ENCODE results near the gene PARVB.

The PARVB gene

DNA sequence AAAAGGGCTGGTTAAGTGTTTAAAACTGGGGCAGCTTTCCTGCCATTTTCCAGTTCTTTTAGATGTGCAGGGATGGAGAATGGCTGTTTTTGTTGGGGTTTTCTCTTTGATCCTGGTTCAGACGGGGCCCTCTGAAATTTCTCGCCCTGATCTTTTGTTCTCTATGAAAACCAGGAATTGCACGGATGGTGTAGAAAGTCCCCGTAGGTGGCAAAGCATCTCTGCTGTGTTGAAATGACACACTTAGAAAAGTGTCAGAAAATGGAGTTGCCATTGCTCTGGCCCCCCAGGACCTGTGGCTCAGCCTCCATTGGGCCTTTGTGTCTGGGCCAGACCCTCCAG lies 63.0 kb downstream of the PARVB start:
- DNase-seq (ENCODE audit: low read depth in 2 of 2) = no peak

DNA sequence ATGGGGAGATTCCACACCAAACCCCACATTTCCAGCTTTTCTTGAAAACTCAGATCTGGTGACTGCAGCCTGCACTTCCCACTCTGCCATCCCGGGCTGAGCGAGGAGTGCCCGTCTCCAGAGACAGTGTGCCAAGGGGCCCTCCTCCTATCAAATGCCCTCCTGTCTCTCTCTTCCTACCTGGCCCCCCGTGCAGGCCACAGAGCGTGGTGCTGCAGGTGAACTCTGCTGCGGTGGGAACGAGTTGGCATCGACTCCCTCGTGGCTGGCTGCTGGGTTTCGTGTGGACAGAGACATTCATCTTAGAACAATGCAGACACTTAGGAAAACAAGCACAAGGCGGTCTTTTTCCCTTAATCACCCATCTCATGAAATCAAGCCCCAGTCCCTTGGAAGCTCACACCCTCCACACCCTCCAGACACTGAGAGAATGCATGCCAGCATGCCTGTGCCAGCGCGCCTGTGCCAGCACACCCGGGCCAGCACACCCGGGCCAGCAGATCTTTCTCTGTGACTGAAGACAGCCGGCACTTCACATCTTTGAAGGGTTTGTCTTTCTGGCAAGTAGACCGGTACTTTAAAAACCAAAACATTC lies 65.0 kb downstream of the PARVB start:
- DNase-seq (ENCODE audit: low read depth in 2 of 2) = no peak

DNA sequence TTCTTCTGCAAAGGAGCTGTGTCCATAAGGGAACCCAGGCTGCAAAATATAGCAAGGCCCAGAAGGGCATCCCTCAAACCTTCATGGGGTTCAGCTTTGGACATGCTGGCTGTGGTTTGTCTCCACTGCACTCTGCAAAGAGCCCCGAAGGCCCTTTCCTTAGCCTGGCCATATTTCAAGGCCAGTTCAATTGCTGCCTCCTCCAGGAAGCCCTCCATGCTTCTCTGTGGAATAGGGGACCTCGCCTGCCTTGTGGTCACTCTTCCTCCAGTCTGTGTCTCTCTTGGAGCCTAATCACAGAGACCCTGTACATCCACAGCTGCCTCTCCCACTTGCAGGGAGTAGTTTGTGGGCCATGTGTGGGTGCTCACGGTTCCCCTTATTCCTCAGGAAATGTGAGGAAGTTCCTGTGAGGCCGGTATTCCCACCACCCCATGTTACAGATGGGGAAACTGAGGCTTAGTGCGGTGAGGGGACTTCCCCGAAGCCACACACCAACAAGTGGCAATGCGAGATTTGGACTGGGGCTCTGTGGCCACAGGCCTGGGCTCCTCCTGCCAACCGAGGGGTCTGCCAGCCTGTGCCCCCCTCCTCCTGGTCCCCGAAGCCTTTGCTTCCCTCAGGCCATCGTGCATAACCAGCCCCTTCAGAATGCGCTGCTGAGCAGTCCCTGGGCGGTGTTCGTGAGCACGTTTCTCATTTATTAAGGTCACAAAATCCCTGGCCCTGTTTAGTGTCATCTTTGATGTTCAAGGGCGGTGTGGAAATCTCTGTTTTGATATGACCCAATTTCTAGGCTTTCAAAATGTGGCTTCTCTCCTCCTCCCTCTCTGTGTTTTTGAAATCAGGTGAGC lies 65.8 kb downstream of the PARVB start:
- no peak for DNase-seq (ENCODE audit: low read depth in 2 of 2)

DNA sequence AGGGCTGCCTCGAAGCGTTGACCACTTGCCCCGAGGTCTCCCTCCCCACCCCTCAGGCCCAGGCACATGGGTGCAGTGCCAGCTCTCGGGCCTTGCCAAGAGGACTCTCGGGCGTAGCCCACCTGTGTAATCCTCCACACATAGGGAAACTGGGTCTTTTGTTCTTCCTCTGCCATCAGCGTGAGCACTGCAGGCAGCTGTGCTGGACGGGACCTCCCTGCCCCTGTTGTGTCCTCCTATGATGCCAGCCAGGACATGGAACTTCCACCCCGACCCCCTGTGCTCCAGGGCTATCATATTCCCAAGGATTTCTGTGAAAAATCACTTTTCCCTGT lies 66.4 kb downstream of the PARVB start:
- DNase-seq (ENCODE audit: low read depth in 2 of 2) = no peak

DNA sequence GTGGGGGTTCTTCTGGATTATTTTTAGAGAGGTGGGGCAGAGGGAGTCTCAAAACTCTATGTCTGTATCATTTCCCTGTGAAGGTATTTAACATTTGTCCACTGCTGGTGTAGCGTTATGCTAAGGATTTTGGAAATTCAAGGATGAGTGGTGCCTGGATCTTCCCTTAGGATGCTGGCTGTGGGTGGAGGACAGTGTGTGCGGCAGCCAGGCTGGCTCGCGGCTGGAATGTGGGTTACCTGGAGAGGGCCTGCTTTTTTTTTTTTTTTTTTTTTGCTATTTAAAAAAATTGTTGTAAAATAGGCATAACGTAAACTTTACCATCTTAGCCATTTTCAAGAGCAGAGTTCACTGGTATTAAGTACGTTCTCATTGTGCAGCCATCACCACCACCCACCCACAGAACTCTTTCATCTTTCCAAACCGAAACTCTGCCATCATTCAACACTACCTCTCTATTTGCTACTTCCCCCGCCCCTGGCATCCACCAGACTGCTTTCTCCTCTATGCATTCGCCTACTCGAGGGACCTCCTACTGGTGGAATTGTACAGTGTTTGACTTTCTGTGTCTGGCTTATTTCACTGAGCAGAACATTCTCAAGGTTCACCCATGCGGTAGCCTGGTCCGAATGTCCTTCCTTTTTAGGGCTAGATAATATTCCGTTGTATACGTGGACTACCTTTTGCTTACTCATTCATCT lies 67.1 kb downstream of the PARVB start:
- peak in 1 of 2 donors; percentile 4 for DNase-seq (ENCODE audit: low read depth in 2 of 2)

DNA sequence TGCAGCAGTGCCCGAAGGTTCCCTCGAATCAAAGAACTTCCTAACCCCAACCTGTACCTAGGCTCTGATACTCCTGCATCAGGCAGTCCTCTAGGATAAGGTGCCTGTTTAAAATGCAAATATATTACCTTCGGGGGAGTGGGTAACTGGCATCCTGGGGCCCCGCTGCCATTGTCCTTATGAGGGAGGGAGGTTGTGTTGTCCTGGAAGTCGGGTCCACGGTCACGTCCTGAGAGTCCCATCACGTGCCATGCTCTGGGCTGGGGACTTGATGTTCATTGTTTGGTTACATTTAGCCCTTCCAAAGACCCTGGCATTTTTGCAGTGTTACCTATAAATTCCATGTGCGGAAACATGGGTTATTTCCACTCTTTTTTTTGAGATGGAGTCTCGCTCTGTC lies 67.6 kb downstream of the PARVB start:
- DNase-seq (ENCODE audit: low read depth in 2 of 2) = no peak

DNA sequence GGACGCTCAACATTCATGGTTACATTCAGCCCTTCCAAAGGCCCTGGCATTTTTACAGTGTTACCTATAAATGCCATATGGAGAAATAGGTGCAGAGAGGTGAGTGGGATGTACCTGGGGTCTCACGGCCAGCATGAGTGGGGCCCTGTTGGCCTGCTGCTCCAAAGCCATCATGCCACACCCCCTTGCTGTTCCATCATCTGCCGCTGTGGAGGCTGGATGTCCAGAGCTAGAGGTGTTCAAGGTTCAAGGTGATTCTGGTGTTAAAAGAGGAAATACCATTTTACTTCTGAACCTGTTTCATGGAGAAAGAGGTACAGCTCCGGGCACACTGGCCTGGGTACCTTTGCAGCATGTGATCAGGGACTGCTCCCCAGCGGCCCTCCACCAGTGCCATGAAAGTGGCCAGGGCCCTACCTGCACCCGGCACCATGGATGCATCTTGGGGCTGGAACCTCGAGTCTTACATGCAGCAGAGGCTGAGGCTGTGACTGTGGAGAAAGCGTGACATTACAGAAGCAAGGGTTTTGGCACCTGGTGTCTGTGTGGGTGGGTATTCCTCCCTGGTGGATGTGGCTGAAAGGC lies 68.6 kb downstream of the PARVB start:
- no peak for DNase-seq (ENCODE audit: low read depth in 2 of 2)

DNA sequence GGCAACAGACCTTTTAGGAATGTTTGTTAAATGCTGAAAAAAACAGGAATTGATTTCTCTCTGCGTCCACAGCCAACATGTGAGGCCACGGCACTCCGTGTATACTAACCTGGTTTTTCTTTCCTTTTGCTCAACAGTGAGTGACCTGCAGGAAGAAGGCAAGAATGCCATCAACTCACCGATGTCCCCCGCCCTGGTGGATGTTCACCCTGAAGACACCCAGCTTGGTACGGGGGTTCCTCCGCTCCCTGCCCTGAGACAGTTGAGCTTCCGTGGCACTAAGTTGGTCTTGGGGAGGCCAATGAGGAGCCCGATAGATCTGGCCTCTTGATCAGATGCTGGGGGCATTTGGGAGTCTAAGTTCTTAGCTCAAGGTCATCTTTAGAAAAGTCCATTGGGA lies 69.7 kb downstream of the PARVB start:
- DNase-seq (ENCODE audit: low read depth in 2 of 2) = no peak

DNA sequence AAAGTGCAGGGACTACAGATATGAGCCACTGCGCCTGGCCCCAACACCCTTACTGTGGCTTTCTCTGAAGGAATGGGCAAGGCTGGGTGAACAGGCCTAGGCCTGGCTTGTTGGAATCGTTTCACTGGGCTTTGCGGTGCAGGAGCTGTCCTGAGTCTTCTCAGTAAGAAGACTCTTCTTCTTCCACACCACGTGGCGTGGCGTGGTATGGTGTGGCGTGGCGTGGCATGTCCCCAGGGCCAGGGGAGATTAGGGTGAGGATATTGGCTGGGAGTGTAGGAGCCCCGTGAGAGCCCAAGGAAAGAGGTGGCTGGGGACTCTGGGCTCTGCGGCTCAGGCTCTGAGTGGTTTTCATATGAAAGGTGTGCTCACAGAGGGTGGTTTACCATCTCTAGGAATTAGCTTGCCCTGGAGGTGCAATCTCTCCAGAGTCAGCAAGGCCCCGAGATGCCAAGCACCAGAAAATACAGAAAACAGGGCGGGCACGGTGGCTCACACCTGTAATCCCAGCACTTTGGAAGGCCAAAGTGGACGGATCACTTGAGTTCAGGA lies 70.7 kb downstream of the PARVB start:
- DNase-seq (ENCODE audit: low read depth in 2 of 2) = no peak

DNA sequence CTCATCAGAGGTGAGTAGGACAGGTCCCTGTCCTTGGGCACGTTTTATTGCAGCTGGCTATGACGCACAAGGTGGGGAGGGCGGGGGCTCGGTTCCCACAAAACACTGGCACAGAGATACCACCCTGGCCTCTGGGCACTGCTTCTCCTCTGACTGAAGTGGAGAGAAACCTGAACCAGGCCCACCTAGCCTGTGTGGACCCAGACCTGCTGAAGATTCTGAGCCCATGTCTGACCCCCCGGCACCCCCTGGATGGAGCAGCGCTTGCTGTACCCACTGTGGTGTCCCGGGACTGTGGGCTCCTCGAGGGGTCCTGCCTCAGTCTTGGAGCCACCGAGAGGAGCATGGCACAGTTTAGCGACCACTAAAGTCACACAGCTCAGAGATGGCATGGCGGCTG lies 72.6 kb downstream of the PARVB start:
- DNase-seq (ENCODE audit: low read depth in 2 of 2) = no peak

DNA sequence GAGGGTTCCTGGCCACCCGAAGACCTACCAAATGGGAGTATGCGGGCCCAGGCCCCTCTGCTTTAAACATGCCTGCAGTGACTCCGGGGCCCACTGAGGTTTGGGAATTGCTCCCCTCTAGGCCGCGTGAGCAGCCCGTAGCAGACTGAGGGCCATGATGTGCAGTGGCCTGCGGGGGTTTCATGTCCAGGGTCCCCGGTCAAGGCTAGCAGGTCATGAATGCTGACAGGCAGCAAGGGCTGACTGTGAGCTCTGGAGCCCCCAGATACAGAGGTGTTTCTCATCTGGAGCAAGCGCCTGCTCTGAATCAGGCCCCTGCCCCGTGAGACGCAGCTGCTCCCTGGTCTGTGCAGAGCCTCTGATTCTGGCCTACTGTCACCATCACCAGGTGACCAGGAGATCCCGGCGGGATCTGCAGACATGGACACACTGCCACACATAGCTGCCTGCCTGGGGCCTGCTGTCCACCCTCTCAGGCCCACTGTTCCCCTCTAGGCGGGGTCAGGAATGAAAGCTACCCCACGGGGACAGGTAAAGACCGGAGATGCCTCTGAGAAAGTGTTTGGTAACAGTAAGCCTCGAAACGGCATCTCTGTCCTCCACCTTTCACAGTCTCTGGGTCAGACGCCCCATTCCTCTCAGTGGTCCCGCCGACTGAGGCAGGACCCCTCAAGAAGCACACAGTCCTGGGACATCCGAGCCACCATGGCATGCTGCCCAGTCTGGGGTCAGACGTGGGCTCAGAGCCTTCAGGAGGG lies 73.3 kb downstream of the PARVB start:
- no peak for DNase-seq (ENCODE audit: low read depth in 2 of 2)

DNA sequence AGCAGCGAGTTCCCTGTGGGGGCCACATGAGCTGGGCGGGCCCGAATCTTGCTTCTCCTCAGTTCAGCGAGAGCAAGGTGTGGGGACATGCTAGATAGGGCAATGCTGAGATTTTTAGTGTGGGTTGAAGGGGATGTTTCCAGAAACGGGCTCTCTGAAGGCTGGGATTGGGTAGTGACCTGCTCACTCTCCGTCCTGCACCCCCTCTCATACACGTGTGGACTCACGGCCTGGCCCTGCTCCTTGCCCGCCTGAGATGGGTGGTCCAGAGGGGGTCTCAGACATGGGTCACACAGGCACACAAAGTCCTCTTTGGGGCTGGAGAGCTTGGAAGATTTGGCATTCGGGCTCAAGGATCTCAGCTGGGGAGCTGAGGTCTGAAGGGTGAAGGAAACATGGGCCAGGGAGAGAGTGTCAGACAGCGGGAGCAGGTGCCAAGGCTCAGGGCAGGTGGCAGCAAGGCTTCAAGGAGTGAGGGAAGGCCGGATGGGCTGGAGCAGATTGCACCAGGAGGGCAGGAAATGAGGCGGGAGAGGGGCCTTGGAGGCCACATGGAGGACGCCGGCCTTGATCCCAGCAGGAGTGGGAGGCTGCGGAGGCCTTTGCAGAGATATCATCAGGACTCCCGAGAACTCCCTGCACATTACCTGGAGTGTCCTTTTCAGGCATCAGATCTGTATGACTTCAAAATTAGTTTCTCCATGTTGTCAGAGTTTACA lies 74.1 kb downstream of the PARVB start:
- DNase-seq (ENCODE audit: low read depth in 2 of 2) = no peak

DNA sequence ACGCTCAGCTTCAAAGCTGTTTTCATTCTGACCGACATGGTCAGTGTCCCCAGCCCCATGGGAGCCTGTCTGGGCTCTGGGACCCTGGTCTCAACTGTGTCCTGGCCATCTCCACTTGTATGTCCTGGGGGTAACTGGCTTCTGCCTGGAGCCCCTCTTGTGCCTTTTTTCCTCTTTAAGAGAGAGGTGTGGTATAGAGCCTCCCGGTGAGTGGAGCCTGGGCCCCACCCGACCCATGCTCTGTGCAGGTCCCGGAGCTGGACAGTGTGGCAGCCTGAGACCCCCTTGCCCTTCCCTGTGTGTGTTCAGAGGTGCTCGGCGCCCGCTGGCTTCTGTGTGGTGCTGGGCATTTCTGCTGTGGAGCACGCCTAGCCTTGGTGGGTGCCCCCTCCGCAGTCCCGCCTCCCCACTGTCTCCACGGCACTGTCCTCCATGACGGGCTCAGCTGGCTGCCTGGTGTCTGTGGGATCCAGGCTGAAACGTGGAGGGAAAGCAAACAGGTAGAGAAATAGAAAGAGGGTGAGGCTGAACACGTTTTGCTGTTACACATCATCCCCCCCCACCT lies 74.9 kb downstream of the PARVB start:
- DNase-seq (ENCODE audit: low read depth in 2 of 2) = no peak

DNA sequence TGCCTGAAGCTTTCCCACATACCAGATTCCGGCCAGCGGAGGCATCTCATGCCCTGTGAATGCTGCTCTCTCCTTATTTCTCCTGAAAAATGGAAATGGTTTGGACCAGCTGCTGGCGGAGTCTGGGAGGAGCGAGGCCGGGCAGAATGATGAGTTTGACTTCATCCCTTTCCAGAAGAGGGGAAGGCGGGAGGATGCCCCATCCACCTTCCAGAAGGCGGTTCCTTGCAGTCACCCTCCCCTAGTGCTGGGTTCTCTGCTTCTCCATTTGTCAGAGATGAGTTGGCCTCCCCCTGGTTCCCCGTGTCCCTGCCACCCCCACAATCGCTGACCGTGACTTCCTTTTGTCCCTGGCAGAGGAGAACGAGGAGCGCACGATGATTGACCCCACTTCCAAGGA lies 75.6 kb downstream of the PARVB start:
- no peak for DNase-seq (ENCODE audit: low read depth in 2 of 2)

DNA sequence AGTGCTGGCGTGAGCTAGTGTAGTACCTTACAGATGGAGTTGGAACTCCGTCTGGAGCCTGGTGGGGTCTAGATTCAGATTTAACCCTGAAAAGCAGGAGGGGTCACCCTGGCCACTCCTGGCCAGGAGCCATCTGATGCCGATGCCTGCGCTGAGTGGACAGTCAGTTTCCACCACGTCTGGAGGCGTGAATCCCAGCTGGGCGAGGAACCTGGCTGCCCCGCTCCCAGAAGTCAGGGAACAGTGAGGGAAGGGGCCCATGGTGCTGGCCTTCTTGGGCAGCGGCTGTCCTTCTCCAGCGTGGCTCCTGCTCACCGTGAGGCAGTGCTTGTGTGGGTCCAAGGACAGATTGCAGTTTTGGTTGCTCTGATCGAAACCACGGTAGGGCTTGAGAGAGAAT lies 76.3 kb downstream of the PARVB start:
- DNase-seq (ENCODE audit: low read depth in 2 of 2) = no peak

DNA sequence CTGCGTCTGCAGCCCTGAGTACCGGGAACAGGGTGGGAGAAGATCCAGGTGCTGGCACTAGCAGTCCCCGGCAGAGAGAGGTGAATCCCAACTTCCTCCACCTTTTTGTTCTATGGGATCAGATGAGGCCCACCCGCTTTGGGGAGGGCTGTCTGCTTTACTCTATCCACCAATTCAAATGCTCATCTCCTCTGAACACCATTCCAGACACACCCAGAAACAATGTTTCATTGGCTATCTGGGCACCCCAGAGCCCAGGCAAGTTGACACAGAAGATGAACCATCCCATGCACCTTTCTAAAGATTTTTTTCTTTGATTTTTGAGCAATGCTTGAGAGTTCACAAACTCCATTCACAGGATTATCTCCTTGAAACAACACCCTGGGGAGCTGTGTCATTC lies 78.0 kb downstream of the PARVB start:
- no peak for DNase-seq (ENCODE audit: low read depth in 2 of 2)

DNA sequence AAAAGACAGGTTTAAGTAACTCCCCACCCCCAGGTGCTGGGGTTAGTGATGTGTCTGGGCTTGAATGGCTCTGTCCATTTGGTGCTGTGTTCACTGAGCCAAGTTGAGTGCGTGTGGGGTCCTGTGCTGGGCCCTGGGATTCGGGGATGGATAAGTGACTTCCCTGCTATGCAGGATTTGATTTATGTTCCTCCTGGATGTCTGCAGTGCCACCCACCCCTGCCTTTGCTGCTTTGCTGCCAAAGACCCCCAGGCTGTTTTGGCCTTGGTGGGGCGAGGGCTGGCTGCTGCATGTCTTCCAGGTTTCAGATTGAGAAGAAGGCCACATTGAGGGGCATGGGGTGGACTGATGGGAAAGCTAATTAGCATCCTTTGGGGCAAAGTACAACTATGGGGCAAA lies 78.8 kb downstream of the PARVB start:
- no peak for DNase-seq (ENCODE audit: low read depth in 2 of 2)

DNA sequence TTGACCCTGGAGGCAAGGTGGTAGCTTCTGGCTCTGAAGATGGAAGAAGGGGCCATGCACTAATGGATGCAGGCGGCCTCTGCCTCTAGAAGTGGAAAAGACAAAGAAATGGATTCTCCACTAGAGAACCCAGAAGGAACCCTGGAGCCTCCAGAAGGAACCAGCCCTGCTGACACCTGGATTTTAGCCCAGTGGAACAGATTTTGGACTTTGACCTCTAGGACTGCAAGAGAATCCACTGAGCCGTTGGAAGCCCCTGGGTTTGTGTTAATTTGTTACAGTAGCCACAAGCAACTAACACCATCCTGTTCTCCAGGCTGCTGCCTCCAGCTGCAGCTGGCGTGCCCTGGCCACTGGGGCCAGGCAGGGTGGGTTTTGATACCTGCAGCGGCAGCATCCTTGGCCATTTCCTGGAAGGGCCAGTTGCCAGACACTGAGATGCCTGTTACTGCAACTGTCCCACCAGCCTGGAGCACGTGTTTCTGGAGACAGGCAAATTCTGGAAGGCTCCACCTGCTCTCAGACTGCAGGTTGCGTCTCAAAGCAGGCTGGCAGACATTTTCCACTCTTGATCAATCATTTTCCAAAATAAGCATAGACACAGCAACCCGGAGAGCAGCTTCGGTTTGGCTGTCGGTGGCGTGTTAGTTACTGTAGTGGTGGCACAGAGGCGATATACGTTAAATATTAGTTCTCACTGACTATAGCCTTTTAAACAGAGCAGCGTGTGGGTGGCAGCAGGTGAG lies 79.8 kb downstream of the PARVB start:
- DNase-seq (ENCODE audit: low read depth in 2 of 2) = no peak

DNA sequence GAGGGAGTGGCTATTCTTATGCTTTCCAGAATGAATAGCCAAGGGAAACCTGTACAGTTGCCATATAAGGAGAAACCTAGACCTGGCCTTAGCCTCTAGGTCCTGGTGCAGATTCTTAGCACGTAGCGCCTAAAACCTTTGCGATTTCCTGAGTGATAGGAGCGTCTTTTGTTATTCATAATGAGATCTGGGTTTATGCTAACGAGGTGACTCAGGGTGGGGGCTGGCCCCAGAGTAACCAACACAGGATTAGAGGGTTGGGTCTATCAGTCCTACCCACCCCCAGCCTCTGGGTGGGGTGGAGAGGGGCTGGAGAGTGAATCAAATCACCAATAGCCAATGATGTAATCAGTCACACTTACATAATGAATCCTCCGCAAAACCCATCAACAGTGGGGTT lies 83.2 kb downstream of the PARVB start:
- no peak for DNase-seq (ENCODE audit: low read depth in 2 of 2)

DNA sequence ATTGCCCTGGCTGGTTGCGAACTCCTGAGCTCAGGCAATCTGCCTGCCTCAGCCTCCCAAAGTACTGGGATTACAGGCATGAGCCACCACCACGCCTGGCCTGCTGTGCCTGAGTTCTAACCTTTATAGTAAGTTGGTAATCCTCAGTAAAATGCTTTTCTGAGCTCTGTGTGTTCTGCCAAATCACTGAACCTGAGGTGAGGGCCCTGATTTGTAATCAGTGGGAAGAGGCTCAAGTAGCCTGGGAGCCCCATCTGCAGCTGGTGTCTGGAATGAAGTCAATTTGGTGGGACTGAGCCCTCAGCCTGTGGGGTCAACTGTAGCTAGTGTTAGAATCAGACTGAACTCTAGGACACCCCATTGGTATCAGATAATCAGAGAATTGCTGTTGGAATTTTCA lies 84.0 kb downstream of the PARVB start:
- DNase-seq (ENCODE audit: low read depth in 2 of 2) = no peak

Measured in activated CD8-positive, alpha-beta memory T cell treated with anti-CD3 and anti-CD28 coated beads for 4 hours (primary cell).